Measurements from ENCODE around the gene INPP5E. TPM values are rescaled to one million over a fixed set of nuclear protein-coding genes. Genes with fewer than 3 reads are reported as not detected.

INPP5E gene
- total RNA-seq, 2 donors from 2014 or later: 26.0 to 32.7 TPM

DNA sequence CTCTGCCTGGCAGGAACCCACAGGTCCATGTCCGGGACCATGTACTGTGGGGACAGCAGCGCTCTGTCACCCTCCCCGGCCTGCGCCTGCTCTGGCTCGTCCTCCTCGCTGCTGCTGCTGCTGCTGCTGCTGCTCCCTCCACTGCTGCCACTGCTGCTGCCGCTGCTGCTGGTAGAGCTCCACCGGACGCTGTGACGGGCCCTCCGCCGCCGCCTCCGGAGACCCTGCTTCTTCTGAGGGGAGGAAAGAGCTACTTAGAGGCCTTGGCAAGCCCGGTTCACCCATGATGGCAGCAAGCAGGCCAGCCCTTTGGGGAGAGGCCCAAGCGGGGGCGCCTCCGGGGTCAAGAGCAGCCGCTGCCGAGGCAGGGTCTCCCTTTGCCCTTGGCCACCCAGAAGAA, 56.2 kb downstream of the INPP5E start:
- no peaks in the 10 kb centered on the region for H3K9me3 ChIP-seq (ENCODE audit: control insufficient read depth, low read length, poor library complexity, severe bottlenecking)
- no peak for DNase-seq
- no peak for ATAC-seq
- no peak overlapping the region for H3K4me3 Mint-ChIP-seq
- no peaks in the 10 kb centered on the region for H3K27me3 Mint-ChIP-seq
- no peaks in the 10 kb centered on the region for H3K36me3 Mint-ChIP-seq (ENCODE audit: low read depth)
- peaks cover 8% of the 10 kb centered on the region for H3K4me1 Mint-ChIP-seq
- H3K27ac Mint-ChIP-seq: no peak overlapping the region

DNA sequence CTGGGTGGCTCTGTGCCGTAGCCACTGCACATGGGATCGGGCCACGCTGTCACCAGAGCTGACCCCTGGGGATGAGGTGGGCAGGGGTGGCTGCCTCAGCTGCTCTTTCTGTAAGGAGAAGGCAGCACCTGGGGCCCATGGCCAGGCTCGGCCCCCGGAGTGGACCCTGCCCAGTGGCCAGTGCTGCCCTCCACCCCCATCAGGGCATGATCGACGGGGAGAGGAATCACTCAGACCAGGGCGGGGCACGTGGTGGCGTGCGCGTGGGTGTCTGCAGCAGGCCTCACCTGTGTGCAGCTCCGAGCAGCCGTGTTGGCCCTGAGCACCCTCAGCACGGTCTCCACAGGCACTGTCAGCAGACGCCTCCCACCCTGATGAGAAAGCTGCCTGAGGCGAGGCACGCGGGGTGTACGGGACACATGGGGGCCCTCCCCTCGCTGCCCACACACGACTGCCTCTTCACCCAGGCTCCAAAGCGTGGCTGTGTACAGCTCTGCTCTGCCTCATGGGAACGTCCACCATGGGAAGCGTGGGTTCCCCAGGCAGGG, 57.6 kb downstream of the INPP5E start:
- Mint-ChIP-seq H3K4me1 (peaks cover 8% of the 10 kb centered on the region), H3K27ac (no peak overlapping the region), H3K27me3 (no peaks in the 10 kb centered on the region), H3K4me3 (no peak overlapping the region), H3K36me3 (ENCODE audit: low read depth) (no peaks in the 10 kb centered on the region)
- H3K9me3 ChIP-seq (ENCODE audit: control insufficient read depth, low read length, poor library complexity, severe bottlenecking): no peaks in the 10 kb centered on the region
- ATAC-seq (no peak), DNase-seq (no peak)

DNA sequence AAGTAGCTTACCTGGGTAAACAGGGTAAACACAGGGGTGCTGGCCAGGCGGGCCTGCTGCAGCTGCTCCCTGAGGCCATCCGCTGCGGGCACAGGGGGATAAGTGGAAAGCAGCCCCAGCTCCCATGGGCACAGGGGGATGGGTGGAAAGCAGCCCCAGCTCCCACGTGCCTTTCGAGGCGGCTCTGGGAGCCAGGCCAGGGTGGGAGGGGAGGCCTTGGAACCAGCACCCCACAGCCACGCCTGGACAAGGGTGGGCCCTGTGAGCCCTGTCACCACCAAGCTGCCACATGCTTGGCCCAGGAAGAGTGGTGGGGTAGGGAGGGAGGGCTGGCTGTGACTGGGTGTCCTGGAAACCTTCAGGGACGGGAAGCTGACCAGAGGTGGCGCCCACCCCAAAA, 58.3 kb downstream of the INPP5E start:
- no peak for ATAC-seq
- H3K36me3 Mint-ChIP-seq (ENCODE audit: low read depth): no peaks in the 10 kb centered on the region

DNA sequence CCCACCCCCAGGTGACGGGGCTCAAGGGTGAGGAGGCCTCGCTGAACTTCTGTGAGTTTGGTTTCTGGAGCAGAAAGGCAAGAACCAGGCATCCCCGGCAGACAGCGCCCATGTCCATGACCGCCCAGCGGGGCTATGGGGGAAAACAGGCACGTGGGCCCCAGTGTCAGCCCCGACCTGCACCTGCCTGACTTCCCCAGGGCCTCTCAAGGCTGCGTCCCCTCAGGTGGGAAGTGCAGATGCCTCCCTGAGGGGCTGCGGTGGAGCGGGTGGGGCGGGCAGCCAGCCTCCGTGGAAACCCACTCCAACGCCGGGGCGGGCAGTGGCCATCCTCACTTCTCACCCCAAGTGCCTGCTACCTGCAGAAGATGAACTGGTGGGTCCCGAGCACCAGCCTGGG, 59.3 kb downstream of the INPP5E start:
- Mint-ChIP-seq H3K27ac (no peak overlapping the region), H3K4me1 (peaks cover 6% of the 10 kb centered on the region), H3K27me3 (no peaks in the 10 kb centered on the region), H3K4me3 (no peak overlapping the region), H3K36me3 (ENCODE audit: low read depth) (no peaks in the 10 kb centered on the region)
- DNase-seq (no peak), ATAC-seq (no peak)
- H3K9me3 ChIP-seq (ENCODE audit: control insufficient read depth, low read length, poor library complexity, severe bottlenecking): no peaks in the 10 kb centered on the region

More for the DNA sequence above, 58.3 kb downstream of the INPP5E start:
- no peak overlapping the region for H3K27ac Mint-ChIP-seq
- H3K4me1 Mint-ChIP-seq: peaks cover 8% of the 10 kb centered on the region
- DNase-seq: no peak
- H3K4me3 Mint-ChIP-seq: no peak overlapping the region
- no peaks in the 10 kb centered on the region for H3K27me3 Mint-ChIP-seq
- no peaks in the 10 kb centered on the region for H3K9me3 ChIP-seq (ENCODE audit: control insufficient read depth, low read length, poor library complexity, severe bottlenecking)

DNA sequence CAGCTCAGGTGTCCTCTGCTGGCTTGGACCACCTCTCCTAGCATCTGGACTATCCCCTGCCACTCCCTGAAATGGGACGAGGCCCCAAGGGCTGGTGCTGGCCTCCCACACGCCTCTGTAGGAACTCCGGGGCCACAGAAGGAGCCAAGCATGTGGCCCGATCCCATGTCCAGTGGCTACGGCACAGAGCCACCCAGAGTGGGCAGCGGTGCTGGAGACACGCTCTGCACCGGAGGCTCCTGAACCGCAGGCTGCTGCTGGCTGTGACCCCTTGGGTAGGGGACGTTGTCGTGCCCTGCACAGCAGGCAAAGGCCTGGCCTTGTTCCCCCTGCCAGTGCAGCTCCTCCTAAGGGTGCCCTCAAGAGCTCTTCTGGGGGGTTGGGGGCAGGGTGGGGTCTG, 59.8 kb downstream of the INPP5E start:
- Mint-ChIP-seq H3K27me3 (no peaks in the 10 kb centered on the region), H3K4me1 (peaks cover 3% of the 10 kb centered on the region), H3K27ac (no peak overlapping the region), H3K4me3 (no peak overlapping the region), H3K36me3 (ENCODE audit: low read depth) (no peaks in the 10 kb centered on the region)
- no peaks in the 10 kb centered on the region for H3K9me3 ChIP-seq (ENCODE audit: control insufficient read depth, low read length, poor library complexity, severe bottlenecking)
- DNase-seq: no peak
- ATAC-seq: no peak

DNA sequence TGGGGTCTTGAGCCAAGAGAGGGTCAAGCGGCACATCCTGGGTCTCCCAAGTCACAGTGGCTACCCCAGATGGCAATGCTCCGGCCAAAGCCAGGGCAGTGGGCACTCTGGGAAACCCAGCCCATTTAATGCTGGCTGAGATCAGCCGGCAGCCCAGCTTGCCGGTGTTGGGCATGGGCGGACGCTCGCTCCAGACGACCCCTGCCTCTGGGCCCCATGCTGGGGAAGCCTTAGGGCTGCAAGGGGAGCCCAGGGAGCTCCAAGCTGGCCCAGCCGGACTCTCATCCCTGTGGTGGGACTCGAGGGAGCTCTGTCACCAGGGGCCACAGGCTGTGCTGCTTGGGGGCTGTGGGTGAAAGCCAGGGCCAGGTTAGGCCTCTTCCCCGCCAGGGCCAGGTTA, 60.2 kb downstream of the INPP5E start:
- Mint-ChIP-seq H3K27me3 (no peaks in the 10 kb centered on the region), H3K36me3 (ENCODE audit: low read depth) (no peaks in the 10 kb centered on the region), H3K4me1 (no peaks in the 10 kb centered on the region), H3K27ac (no peak overlapping the region), H3K4me3 (no peak overlapping the region)
- DNase-seq (no peak), ATAC-seq (no peak)
- H3K9me3 ChIP-seq (ENCODE audit: control insufficient read depth, low read length, poor library complexity, severe bottlenecking): no peaks in the 10 kb centered on the region

DNA sequence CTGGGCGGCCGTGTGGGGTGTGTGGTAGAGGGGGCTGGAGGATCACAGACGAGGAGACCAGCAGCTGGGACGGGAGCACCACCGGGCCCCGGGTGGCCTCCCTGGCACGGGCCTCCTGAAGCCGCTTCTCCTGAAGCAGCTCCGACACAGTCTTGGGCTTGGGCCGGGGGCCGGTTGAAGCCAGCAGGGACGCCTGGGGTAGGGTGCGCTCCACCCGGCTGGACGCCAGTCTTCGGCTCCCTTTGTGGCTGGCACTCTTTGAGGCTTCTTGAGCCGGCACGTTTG, 60.7 kb downstream of the INPP5E start:
- H3K27ac Mint-ChIP-seq: no peak overlapping the region
- no peaks in the 10 kb centered on the region for H3K27me3 Mint-ChIP-seq
- H3K9me3 ChIP-seq (ENCODE audit: control insufficient read depth, low read length, poor library complexity, severe bottlenecking): no peaks in the 10 kb centered on the region
- H3K36me3 Mint-ChIP-seq (ENCODE audit: low read depth): no peaks in the 10 kb centered on the region
- no peak overlapping the region for H3K4me3 Mint-ChIP-seq
- ATAC-seq: no peak
- DNase-seq: no peak
- H3K4me1 Mint-ChIP-seq: no peaks in the 10 kb centered on the region

Other genes starting within 250 kb of the INPP5E start
- under 1 TPM; 0.10 to 0.18 TPM for gene LHX3, start 234.7 kb downstream of the INPP5E start, total RNA-seq
- gene QSOX2, start 194.0 kb downstream of the INPP5E start, total RNA-seq: 10 to 100 TPM; 12.6 to 15.5 TPM
- under 1 TPM in 1 of 2 donors, not detected in 1; 0.12 TPM for gene CCDC187, start 135.8 kb downstream of the INPP5E start, total RNA-seq
- 10 to 100 TPM in 1 of 2 donors, 1 to 10 TPM in 1; 7.4 to 10.8 TPM for gene GPSM1, start 112.3 kb downstream of the INPP5E start, total RNA-seq
- gene DNLZ, start 76.1 kb downstream of the INPP5E start, total RNA-seq: 10 to 100 TPM; 19.3 to 28.6 TPM
- gene CARD9, start 66.2 kb downstream of the INPP5E start, total RNA-seq: 1 to 10 TPM in 1 of 2 donors, under 1 TPM in 1; 0.86 to 1.9 TPM
- 10 to 100 TPM; 10.6 to 11.0 TPM for gene SNAPC4, start 39.7 kb downstream of the INPP5E start, total RNA-seq
- gene ENTR1, start 29.2 kb downstream of the INPP5E start, total RNA-seq: 10 to 100 TPM; 46.5 to 51.8 TPM
- 10 to 100 TPM; 62.2 to 80.3 TPM for gene PMPCA, start 29.2 kb downstream of the INPP5E start, total RNA-seq
- gene SEC16A, start 43.2 kb upstream of the INPP5E start, total RNA-seq: 10 to 100 TPM; 71.7 to 74.7 TPM
- gene NOTCH1, start 106.2 kb upstream of the INPP5E start, total RNA-seq: 10 to 100 TPM; 31.7 to 37.5 TPM
- gene EGFL7, start 223.1 kb upstream of the INPP5E start, total RNA-seq: 1 to 10 TPM in 1 of 2 donors, not detected in 1; 5.7 TPM
- 1 to 10 TPM; 7.7 to 8.5 TPM for gene AGPAT2, start 247.6 kb upstream of the INPP5E start, total RNA-seq